ENCODE results near the gene NTRK1.

NTRK1 gene

GRCh38 chr1:156838972-156839371 is 21.7 kb upstream of the NTRK1 start:
- DNase-seq (ENCODE audit: low read depth), result no peak

- no peak for DNase-seq (ENCODE audit: low read depth)
Observed at GRCh38 chr1:156839426-156840109, 21.1 kb upstream of the NTRK1 start.

GRCh38 chr1:156840186-156840897 is 20.3 kb upstream of the NTRK1 start:
- no peak for DNase-seq (ENCODE audit: low read depth)

- DNase-seq (ENCODE audit: low read depth), result no peak
Observed at GRCh38 chr1:156840898-156841279, 19.8 kb upstream of the NTRK1 start.

- no peak for DNase-seq (ENCODE audit: low read depth)
Observed at GRCh38 chr1:156841295-156841855, 19.3 kb upstream of the NTRK1 start.

- no peak for DNase-seq (ENCODE audit: low read depth)
Observed at GRCh38 chr1:156842618-156843300, 17.9 kb upstream of the NTRK1 start.

- no peak for DNase-seq (ENCODE audit: low read depth)
Observed at GRCh38 chr1:156844102-156844501, 16.6 kb upstream of the NTRK1 start.

GRCh38 chr1:156844638-156845037 is 16.0 kb upstream of the NTRK1 start:
- DNase-seq (ENCODE audit: low read depth), result no peak

- DNase-seq (ENCODE audit: low read depth), result peak; percentile 27
Observed at GRCh38 chr1:156845055-156845952, 15.4 kb upstream of the NTRK1 start.

- no peak for DNase-seq (ENCODE audit: low read depth)
Observed at GRCh38 chr1:156845953-156846545, 14.6 kb upstream of the NTRK1 start.

- DNase-seq (ENCODE audit: low read depth), result no peak
Observed at GRCh38 chr1:156846643-156847042, 14.0 kb upstream of the NTRK1 start.

- DNase-seq (ENCODE audit: low read depth), result no peak
Observed at GRCh38 chr1:156847591-156848460, 12.8 kb upstream of the NTRK1 start.

- DNase-seq (ENCODE audit: low read depth), result peak; percentile 68
Observed at GRCh38 chr1:156848461-156849150, 12.1 kb upstream of the NTRK1 start.

- DNase-seq (ENCODE audit: low read depth), result no peak
Observed at GRCh38 chr1:156849151-156849496, 11.5 kb upstream of the NTRK1 start.

- no peak for DNase-seq (ENCODE audit: low read depth)
Observed at GRCh38 chr1:156851779-156852417, 8.8 kb upstream of the NTRK1 start.

- DNase-seq (ENCODE audit: low read depth), result no peak
Observed at GRCh38 chr1:156852418-156852874, 8.2 kb upstream of the NTRK1 start.

GRCh38 chr1:156853761-156854160 is 6.9 kb upstream of the NTRK1 start:
- no peak for DNase-seq (ENCODE audit: low read depth)

- no peak for DNase-seq (ENCODE audit: low read depth)
Observed at GRCh38 chr1:156854634-156855033, 6.0 kb upstream of the NTRK1 start.

- DNase-seq (ENCODE audit: low read depth), result no peak
Observed at GRCh38 chr1:156856282-156856785, 4.3 kb upstream of the NTRK1 start.

Data from activated T-cell treated with anti-CD3 and anti-CD28 coated beads for 48 hours (primary cell).